HEK293 (cell line): ENCODE data around the gene PPP1R1A.

ENCODE experiments used
- CTCF ChIP-seq: fragments of 450-650 bp; formaldehyde crosslinking; IDR thresholded peaks from 2 replicates; pipeline ENCODE4 v1.5.1; 2016; ENCODE audit warnings: missing biosample characterization, missing genetic modification characterization
- WT1 ChIP-seq: fragments of 450-650 bp; formaldehyde crosslinking; IDR thresholded peaks from 2 replicates; pipeline ENCODE4 v1.5.1; 2016; ENCODE audit warnings: missing biosample characterization, missing genetic modification characterization
- ZIC2 ChIP-seq: fragments of 450-650 bp; formaldehyde crosslinking; IDR thresholded peaks from 2 replicates; pipeline ENCODE4 v1.5.1; 2016; ENCODE audit warnings: missing biosample characterization, missing genetic modification characterization
- ZNF311 ChIP-seq: fragments of 450-650 bp; formaldehyde crosslinking; IDR thresholded peaks from 2 replicates; pipeline ENCODE4 v1.5.1; 2017; ENCODE audit warnings: missing biosample characterization, missing genetic modification characterization, borderline replicate concordance
- ZNF626 ChIP-seq: fragments of 450-650 bp; sonication (Bioruptor Pico); formaldehyde crosslinking; IDR thresholded peaks from 2 replicates; pipeline ENCODE4 v1.5.1; 2018; ENCODE audit warnings: missing biosample characterization, missing genetic modification characterization, inconsistent platforms
- ZNF707 ChIP-seq: fragments of 450-650 bp; formaldehyde crosslinking; IDR thresholded peaks from 2 replicates; pipeline ENCODE4 v1.5.1; 2016; ENCODE audit warnings: missing biosample characterization, missing genetic modification characterization
- ZSCAN30 ChIP-seq: fragments of 450-650 bp; IDR thresholded peaks from 2 replicates; pipeline ENCODE4 v1.5.1; 2018; ENCODE audit warnings: missing biosample characterization, mild to moderate bottlenecking, missing genetic modification characterization, moderate library complexity

GRCh38 chr12:54571193-54572188 lies 17.0 kb downstream of the PPP1R1A start:
- TF ChIP-seq CTCF (tag by site-specific recombination) (peak; percentile 35; the same call in 1 of the 2 replicates), ZNF311 (tag by site-specific recombination) (no peak), ZIC2 (tag by site-specific recombination) (no peak), ZNF626 (tag by site-specific recombination) (no peak), ZSCAN30 (no peak), ZNF707 (no peak), WT1 (tag by site-specific recombination) (no peak)
